Tongue (tissue), 2 donors: Measurements from ENCODE around the gene TANC1. TPM values are rescaled to one million over a fixed set of nuclear protein-coding genes. Genes with fewer than 3 reads are reported as not detected.

ENCODE experiments used
- DNase-seq: peaks from one replicate; pipeline ENCODE4 v3.0.0-alpha.2; 2015
- total RNA-seq: library from RNA; depleted of rRNA; stranded (reverse); fragments of >200 nt; gene quantifications from one replicate; pipeline ENCODE4 v1.2.3, GENCODE V29; 2014

Gene TANC1
- total RNA-seq, 1 donor from 2014 or later, result 53.3 TPM

- no peak for DNase-seq
These were observed 26.7 kb downstream of the TANC1 start for GRCh38 chr2:158994920-158995676.

DNA sequence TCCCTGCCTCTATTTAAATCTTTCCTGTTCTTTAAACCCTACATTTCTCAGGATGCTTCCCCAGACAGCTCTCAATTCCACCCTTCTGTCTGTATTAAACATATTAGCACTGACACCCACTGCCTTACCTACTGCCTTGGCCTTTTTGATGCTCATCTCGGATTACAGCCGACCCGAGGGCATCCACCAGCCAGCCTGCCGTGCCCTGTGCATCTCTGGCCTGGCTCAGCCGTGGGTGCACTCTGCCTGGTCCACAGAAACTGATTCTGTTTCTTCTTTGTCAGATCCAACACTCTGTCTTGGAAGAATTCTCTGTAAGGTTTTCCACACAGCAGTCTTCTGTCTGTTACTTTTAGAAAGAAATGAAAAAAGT is 27.2 kb downstream of the TANC1 start:
- no peak for DNase-seq

DNA sequence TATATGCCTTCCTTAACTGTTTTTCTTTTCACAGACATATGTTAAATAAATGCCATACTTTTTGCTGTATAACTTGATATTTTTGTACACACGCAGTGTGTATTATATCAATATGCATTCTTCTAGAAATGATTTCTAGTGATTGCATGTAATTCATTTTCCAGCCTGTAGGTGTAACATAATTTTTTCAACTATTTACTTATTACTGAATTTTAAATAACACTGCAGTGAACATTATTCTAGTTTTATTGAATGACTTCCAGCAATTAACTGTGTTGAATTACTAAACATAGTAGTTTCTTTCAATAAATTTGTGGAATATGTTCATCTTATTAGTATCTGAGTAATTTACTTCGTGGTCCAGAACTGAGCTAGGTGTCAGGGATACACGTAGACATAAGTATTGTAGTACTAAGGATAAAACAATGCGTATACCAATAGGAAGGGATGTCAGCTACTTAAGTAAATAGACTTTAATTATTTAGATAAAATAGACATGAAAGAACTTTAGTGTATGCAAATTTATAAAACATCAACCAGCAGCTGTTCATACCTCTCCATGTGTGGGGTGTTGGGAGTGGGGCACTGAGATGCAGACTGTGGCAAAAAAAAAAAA is 28.0 kb downstream of the TANC1 start:
- no peak for DNase-seq

DNA sequence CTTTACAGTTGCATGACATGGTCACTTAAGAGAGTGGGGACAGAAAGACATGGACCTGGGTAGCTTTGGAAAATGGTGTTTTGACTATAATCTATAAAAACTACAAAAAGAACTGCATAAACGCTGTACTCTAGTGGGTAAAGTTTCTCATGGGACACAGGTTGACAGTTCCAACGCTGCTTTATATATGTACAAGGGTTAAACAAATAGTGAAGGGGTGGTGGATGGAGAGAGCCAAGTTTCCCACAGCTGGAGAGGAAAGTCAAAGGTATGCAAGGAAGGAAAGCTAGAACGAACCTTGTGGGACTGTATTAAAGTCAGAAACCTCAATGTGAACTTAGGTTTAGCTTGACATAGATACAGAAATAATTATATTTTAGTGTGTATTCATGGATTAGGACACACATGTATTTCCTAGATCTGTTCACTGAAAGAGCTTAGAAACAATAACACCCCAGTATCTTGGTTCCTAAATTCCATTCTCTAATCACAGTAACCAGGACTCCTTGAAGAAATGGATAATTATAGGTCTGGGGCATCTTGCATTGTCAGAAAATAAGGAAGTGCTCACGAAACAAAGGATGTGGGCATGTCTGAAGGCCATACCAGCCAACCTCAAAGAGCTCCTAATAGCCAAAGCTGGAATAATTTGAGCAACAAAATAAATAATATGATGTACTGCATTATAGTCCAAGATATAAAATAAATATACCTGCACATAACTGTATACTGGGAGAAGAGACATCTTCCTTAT is 28.8 kb downstream of the TANC1 start:
- no peak for DNase-seq

DNA sequence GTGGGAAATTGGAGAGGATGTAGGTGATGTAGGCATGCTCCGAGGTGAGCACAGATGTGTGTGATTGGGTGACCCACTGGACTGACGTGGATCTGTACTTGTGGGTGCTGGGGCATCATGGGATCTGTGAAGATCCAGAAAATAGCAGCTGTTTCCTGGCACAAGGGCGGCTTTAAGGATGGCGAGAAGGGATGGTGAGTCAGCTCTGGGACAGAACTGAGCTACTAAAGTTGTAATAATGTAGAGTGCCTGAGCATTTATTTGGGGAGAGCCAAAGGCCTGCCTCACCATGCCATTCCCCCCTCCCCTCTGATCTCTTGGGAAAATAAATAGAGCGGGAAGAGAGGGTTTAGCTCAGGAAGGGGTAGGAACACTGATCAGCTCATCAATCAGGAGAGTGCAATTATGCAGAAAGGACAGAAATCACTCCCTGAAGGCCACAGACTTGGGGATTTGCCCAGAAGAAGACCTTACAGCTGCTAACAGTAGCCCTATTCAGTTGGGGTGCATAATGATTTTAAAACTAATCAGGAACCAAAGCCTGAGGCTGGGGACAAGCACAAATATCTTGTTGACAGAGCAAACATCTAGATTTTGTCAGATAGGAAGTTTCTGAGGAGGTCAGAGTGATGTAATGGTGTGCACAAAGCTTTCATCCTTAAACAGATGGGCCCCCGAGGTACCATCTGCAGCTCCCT is 30.3 kb downstream of the TANC1 start:
- DNase-seq, result no peak

- no peak for DNase-seq
These were observed 31.0 kb downstream of the TANC1 start for GRCh38 chr2:158999458-158999857.

- no peak for DNase-seq
These were observed 31.6 kb downstream of the TANC1 start for GRCh38 chr2:159000072-159000471.

- no peak for DNase-seq
These were observed 34.1 kb downstream of the TANC1 start for GRCh38 chr2:159002462-159003111.

- no peak for DNase-seq
These were observed 35.1 kb downstream of the TANC1 start for GRCh38 chr2:159003555-159003954.

DNA sequence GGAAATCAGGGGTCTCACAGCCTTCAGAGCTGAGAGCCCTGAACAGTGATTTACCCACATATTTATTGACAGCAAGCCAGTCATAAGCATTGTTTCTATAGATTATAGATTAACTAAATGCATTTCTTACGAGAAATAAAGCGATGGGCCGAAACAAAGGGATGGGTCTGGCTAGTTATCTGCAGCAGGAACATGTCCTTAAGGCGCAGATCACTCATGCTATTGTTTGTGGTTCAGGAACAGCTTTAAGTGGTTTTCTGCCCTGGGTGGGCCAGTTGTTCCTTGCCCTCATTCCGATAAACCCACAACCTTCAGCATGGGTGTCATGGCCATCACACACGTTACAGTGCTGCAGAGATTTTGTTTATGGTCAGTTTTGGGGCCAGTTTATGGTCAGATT is 36.4 kb downstream of the TANC1 start:
- no peak for DNase-seq

- no peak for DNase-seq
These were observed 41.5 kb downstream of the TANC1 start for GRCh38 chr2:159009940-159010339.

DNA sequence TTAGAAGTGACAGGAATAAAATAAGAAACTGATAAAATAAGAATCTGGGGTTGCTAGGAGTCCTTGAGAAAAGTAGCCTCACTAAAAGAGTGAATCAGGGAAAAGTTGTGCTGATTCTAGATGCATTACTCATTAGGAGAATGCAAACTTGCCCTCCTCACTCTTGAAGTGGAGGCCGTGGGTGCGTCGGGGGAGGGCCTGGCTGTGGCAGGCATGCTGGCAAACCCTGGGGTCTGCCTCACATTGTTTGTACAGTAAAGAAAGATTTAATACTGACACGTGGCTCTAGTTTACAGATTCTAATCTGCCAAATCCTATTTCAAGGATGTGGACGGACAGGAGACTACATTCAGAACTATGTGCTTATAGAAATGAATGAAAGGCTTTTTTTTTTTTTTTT is 41.9 kb downstream of the TANC1 start:
- DNase-seq, result no peak

GRCh38 chr2:159010963-159011362 is 42.5 kb downstream of the TANC1 start:
- DNase-seq, result no peak

DNA sequence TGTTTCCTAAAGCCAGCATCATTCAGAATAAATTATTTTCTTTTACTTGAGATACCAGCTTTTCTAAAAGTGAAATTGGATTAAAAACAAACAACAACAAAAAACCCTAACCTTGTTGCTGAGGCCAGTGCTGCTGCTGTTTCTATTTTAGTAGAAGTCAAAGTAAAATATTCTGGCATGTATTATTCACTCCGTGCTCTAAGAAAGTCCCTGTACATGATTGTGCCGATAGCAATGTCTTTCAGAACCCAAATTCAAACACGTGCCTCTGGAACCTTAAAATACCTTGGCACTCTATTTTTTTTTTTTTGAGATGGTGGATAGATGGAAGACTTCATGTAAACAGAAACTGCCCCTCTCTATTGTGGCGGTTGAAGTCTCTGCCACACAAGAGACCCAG is 43.7 kb downstream of the TANC1 start:
- DNase-seq, result no peak

DNA sequence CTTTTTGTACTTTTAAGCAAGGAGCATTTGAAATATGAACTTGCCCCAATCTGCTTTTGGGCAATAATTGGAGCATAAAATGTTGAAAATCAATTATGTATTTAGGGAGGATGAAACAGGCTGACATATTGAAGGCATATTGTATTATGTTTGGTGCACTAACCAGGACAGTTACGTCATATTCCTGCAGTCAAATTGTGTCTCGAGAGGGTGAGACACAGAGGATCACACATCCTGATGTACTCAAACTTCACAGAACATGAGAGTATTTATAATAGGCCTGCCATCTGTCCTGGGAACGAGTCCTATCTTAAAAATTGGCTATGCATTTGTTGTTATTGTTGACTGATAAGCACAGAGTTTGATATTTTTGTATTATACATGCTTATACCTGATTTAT is 44.7 kb downstream of the TANC1 start:
- DNase-seq, result peak; percentile 29

DNA sequence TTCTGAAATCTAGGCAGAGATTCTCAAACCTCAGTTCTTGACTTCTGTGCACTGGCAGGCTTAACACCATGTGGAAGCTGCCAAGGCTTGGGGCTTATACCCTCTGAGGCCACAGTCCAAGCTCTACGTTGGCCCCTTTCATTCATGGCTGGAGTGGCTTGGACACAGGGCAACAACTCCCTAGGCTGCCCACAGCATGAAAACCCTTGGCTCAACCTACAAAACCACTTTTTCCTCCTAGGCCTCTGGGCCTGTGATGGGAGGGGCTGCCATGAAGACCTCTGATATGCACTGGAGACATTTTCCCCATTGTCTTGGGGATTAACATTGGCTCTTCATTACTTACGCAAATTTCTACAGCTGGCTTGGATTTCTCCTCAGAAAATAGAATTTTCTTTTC is 46.7 kb downstream of the TANC1 start:
- DNase-seq, result no peak

- DNase-seq, result no peak
These were observed 47.4 kb downstream of the TANC1 start for GRCh38 chr2:159015823-159016222.

DNA sequence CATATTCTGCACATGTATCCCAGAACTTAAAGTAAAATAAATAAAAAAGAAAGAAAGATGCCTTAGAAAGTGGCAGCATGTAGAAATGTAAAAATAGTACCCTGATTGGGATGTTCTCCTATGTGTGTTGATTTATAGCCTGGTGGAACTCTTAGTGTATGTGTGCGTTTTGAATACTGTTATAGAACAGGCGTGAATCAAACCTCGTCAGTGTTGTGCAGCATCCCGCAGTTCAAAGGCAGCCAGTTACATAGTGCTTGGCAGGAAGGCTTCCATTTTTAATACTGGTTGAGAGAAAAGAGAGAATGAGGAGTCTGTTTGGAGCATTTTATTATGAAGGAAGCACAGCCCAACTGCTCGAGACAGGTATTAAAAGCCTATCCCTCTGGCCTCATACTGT is 49.4 kb downstream of the TANC1 start:
- no peak for DNase-seq

DNA sequence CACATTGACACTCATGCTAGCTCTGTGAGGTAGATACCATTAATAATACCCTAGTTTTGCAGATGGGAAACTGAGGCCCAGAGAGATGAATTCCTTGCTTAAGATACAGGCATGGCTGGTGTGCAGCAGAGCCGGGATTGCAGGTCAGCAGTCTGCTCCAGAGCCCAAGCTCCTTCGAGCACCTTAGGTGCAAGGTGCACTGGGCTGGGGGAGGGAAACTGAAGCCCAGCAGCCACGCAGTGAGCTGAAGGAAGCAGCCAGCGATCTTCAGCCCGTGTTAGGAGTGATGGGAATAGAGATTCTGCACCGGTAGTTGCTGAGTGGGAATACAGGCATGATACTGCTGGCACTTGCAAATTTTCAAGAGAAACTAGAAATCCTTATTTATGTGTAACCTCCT is 50.6 kb downstream of the TANC1 start:
- no peak for DNase-seq

DNA sequence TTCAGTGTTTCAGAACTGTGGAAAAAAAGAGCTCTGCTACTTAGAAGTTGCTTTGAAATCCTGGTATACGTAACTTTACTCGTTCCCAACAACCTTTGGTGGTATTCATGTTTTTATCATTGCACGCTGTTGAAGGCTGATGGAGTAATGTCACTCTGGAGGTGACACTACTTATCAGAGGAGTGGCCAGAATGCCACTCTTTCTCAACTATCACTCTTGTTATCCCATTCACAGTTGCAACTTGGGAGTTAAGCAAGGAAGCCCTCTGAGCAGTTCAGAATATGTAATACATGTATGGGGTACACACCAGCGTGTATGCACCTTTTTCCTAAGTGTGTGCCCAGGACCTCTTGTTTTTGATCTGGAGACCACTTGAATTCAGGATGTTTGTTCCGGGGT is 53.6 kb downstream of the TANC1 start:
- DNase-seq, result no peak

DNA sequence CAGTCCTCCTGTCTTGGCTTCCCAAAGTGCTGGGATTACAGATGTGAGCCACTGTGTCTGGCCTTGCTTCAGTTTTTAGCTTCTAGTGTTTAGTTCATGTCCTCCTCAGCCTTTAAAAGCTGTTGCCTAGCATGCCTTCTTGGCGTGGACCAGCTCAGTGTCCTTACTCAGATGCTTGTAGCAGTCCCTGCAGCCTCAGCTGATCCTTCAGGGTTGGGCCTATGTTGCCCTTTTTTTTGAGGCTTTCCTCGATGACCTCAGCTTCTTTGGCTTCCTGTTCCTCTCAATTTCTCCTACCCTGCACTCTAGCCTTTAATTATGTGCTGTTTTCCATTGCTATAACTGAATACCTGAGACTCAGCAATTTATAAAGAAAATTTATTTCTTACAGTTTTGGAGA is 57.7 kb downstream of the TANC1 start:
- no peak for DNase-seq

- DNase-seq, result no peak
These were observed 60.3 kb downstream of the TANC1 start for GRCh38 chr2:159028776-159029175.
